ENCODE measurements around the gene BCAS3. TPM values are rescaled to one million over a fixed set of nuclear protein-coding genes. Genes with fewer than 3 reads are reported as not detected.

BCAS3 gene
- total RNA-seq, 2 donors from 2014 or later, result 44.1 to 71.5 TPM

DNA sequence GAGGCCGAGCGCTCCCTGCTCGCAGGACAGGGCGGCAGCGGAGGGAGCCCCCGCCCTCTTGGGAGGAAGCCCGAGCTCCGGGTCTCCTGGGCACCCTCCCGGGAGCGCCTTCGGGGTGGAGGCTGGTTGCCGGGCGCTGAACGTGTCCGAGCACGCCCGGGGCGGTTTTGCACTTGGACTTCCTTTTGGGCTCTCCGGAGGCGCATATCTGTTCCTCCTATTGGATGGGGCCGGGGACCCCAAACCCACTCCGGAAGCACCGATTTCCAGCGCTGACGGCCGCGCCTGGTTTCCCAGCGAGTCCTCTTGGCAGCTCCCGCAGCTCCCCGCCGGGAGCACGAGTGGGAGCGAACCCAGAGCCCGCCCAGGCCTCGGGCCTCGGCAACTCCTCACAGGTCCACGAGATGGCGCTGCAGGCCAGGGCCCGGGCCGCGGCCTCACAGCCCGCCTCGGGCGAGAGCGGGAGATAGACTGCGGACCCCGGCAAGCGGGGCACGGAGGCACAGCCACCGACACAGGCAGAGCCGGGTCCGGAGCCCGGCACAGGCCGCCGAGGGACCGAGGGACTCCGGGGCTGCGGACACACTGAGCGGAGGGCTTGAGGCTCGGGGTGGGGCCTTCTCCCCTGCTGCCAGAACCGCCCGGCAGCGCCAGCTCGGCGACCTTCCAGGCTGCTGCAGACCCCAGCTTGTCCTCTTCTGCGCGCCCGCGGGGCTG, 734.6 kb downstream of the BCAS3 start:
- Histone ChIP-seq H3K4me1 (peaks cover 42% of the 10 kb centered on the region), H3K9me3 (no peaks in the 10 kb centered on the region), H3K27me3 (peaks cover 0 to 18% of the 10 kb centered on the region in 2 donors), H3K27ac (peak overlapping the region in 3 of 4 donors; percentile 22 to 72 (median 53)), H3K36me3 (replicated peaks in 1 of 2; ENCODE audit: insufficient read depth in 1 of 2, low read depth in 2 of 2) (no peaks in the 10 kb centered on the region), H3K4me3 (peak overlapping the region; percentile 33 to 35)
- 0% methylated on average over 9 to 58 of the region's 69 CpGs for whole genome bisulfite sequencing, 2 donors
- ATAC-seq (peak; percentile 74), DNase-seq (peak; percentile 63 to 78 (median 74))
- peak in 1 of 3 donors; percentile 24 for TF ChIP-seq POLR2A (IDR thresholded peaks at IDR 0.05)
- TF ChIP-seq, protein P1, sequence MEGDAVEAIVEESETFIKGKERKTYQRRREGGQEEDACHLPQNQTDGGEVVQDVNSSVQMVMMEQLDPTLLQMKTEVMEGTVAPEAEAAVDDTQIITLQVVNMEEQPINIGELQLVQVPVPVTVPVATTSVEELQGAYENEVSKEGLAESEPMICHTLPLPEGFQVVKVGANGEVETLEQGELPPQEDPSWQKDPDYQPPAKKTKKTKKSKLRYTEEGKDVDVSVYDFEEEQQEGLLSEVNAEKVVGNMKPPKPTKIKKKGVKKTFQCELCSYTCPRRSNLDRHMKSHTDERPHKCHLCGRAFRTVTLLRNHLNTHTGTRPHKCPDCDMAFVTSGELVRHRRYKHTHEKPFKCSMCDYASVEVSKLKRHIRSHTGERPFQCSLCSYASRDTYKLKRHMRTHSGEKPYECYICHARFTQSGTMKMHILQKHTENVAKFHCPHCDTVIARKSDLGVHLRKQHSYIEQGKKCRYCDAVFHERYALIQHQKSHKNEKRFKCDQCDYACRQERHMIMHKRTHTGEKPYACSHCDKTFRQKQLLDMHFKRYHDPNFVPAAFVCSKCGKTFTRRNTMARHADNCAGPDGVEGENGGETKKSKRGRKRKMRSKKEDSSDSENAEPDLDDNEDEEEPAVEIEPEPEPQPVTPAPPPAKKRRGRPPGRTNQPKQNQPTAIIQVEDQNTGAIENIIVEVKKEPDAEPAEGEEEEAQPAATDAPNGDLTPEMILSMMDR (IDR thresholded peaks at IDR 0.05), result peak; percentile 94 to 99 (median 97)
- intact Hi-C loops (cut with DNase I), result loop anchor here (10.0 kb wide), 2 partner anchors 142 to 422 kb away; no protein-coding TSS in a partner anchor

DNA sequence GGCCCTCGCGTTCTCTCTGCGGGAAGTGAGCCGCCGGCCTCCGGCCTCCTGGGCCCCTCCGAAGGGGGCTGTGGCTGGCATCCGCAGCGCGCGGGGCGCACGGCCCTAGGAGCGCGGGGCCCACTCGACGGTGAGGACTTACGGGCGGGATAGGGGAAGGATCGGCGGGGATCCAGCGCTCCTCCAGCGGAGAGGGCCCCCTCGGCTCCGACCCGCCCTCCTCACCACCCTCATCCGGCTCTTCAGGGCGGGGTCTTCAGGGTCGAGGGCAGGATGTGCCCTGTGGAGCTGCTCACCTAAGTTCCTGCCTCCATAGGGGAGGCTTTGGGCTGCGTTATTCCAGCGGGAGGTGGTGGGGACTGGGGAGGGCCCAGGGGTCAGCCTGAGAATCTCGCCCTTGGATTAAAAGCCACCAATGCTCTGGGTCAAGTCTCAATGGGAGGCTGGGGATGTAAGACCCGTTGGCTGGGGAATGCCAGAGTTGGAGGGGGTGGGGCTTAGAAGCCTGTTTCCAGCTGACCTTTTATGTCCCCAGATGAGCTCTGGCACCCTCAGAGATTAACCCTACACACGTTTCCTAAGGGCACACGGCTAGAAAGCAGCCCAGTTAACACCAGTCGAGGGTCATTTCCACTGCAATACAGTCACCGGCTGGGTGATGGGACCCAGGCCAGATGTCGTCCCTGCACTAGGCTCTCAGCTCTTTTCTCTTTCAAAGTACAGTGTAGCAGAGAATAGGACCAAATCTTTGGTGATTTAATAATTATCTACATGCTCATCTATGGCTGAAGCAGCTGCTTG, 735.4 kb downstream of the BCAS3 start:
- Histone ChIP-seq H3K27me3 (peaks cover 0 to 17% of the 10 kb centered on the region in 2 donors), H3K4me3 (peak overlapping the region; percentile 33 to 35), H3K36me3 (replicated peaks in 1 of 2; ENCODE audit: insufficient read depth in 1 of 2, low read depth in 2 of 2) (no peaks in the 10 kb centered on the region), H3K27ac (peak overlapping the region in 2 of 4 donors; percentile 22 to 72), H3K9me3 (no peaks in the 10 kb centered on the region), H3K4me1 (peaks cover 42% of the 10 kb centered on the region)
- intact Hi-C loops (cut with DNase I), result loop anchor here (10.0 kb wide), 2 partner anchors 142 to 422 kb away; no protein-coding TSS in a partner anchor
- ATAC-seq (no peak), DNase-seq (no peak)
- WGBS, 2 donors, result 17 to 34% methylated on average over 8 to 34 of the region's 38 CpGs
- TF ChIP-seq, protein P1 (IDR thresholded peaks at IDR 0.05), result no peak
- TF ChIP-seq POLR2A (IDR thresholded peaks at IDR 0.05), result no peak

DNA sequence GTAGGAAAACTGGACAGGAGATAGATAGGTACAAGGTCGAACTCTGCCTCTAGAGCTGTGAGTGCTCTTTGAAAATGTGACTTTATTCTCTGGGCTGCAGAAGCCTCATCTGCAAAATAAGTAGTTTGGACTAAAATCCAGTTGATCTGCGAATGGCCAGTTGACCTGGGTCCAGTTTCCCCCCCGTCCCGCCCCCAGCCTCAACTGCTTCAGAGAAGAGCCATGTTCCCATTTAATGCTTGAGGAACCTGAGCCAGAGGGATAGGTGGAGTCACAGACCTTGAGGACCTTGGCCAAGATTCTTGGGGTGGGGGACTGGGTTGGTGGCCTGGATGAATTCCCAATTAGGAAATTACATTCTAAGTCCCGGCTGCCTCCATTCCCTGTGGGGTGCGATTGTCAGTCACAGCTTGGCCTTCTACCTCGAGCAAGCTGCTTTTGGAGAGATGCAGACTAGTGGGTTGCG, 736.0 kb downstream of the BCAS3 start:
- WGBS, 2 donors, result 87 to 93% methylated on average over 5 to 8 of the region's 8 CpGs
- intact Hi-C loops (cut with DNase I), result loop anchor here (10.0 kb wide), 2 partner anchors 141 to 421 kb away; no protein-coding TSS in a partner anchor

DNA sequence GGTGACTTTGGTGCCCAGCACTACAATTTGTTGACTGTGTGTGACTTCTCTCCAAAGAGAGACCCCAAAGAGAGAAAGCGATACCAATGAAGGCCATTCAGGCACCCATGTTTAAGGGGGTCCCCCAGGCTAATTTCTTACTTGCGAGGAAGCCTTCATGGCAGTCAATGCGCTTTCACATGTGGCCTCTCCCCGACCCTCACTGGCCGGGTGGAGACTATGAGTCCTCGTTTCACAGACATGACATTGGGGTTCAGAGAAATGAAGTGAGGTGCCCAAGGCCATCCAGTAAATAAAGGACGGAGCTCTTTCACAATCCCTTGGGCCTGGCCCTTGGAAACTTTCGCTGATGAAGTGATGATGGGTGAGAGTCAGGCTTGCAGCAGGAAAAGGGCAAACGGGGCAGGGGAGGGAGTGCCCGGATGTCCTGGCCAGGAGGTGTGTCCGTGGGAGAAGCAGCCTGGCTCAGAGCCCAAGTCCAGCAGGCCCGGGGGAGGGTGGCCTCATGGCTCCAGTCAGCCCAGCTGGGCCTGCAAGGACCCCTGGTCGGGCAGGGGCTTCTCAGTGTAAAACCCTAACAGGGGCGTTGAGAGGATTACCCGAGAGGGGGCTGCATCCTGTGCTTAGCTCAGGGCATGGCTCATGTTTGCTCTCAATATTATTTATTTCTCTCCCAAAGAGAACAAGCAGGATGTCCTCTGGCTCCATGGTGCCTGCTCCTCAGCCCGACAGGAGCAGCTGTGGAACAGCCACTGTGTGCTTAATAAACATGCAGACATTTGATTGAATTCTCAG, 736.7 kb downstream of the BCAS3 start:
- intact Hi-C loops (cut with DNase I), result loop anchor here (10.0 kb wide), 2 partner anchors 140 to 420 kb away; no protein-coding TSS in a partner anchor
- Histone ChIP-seq H3K4me3 (no peak overlapping the region), H3K27ac (no peak overlapping the region), H3K9me3 (no peaks in the 10 kb centered on the region), H3K36me3 (replicated peaks in 1 of 2; ENCODE audit: insufficient read depth in 1 of 2, low read depth in 2 of 2) (no peaks in the 10 kb centered on the region), H3K4me1 (peaks cover 42% of the 10 kb centered on the region), H3K27me3 (peaks cover 0 to 10% of the 10 kb centered on the region in 2 donors)
- TF ChIP-seq, protein P1 (IDR thresholded peaks at IDR 0.05), result no peak
- TF ChIP-seq POLR2A (IDR thresholded peaks at IDR 0.05), result no peak
- DNase-seq, result no peak
- WGBS, 2 donors, result 69 to 71% methylated on average over 13 to 16 of the region's 16 CpGs
- ATAC-seq, result no peak

More for the DNA sequence above, 736.0 kb downstream of the BCAS3 start:
- Histone ChIP-seq H3K4me1 (peaks cover 42% of the 10 kb centered on the region), H3K27me3 (peaks cover 0 to 10% of the 10 kb centered on the region in 2 donors), H3K4me3 (no peak overlapping the region), H3K36me3 (replicated peaks in 1 of 2; ENCODE audit: insufficient read depth in 1 of 2, low read depth in 2 of 2) (no peaks in the 10 kb centered on the region), H3K27ac (no peak overlapping the region), H3K9me3 (no peaks in the 10 kb centered on the region)
- TF ChIP-seq POLR2A (IDR thresholded peaks at IDR 0.05), result no peak
- TF ChIP-seq, protein P1 (IDR thresholded peaks at IDR 0.05), result no peak
- ATAC-seq (no peak), DNase-seq (no peak)

All from body of pancreas (tissue), 4 donors.